ENCODE results near the gene ZMYND19.

GRCh38 chr9:137578518-137579258 lies 11.6 kb downstream of the ZMYND19 start, which contains the start of gene DPH7:
- TF ChIP-seq POLR2A (IDR thresholded peaks at IDR 0.05), result peak; percentile 49 to 80
- TF ChIP-seq CTCF (IDR thresholded peaks at IDR 0.05 in 4 of 5, conservative IDR thresholded peaks at IDR 0.05 in 1 of 5), result peak; percentile 91 to 99 (median 94)
